Omental fat pad (tissue), 4 donors: ENCODE results near the gene PIBF1. TPM values are rescaled to one million over a fixed set of nuclear protein-coding genes. Genes with fewer than 3 reads are reported as not detected.
"Not testable (repeated sequence)": the region's sequence is repeated elsewhere in the genome, so short reads cannot be mapped to it uniquely, and the experiment has no call there.

ENCODE experiments used
- ATAC-seq: fragments of 150-250 bp; one replicate; pipeline ENCODE4 v1.9.1; 2016; ENCODE audit warnings: mild to moderate bottlenecking, moderate library complexity; ENCODE audit not compliant: low FRiP score
- DNase-seq: peaks from one replicate; pipeline ENCODE4 v3.0.0-alpha.2; 2019; ENCODE audit warnings: low spot score
- CTCF ChIP-seq, 3 donors: fragments of 450-650 bp; IDR thresholded peaks; one replicate each; pipeline ENCODE4 v1.5.1; 2016 to 2017; ENCODE audit warnings: antibody characterized with exemption in 3 of 3, mild to moderate bottlenecking in 3 of 3, moderate library complexity in 2 of 3
- total RNA-seq, 4 donors: library from RNA; depleted of rRNA; stranded (reverse); fragments of >200 nt; gene quantifications; one replicate each; pipeline ENCODE4 v1.1.0, GENCODE V29; 2016

The PIBF1 gene
- total RNA-seq, 4 donors from 2014 or later: 12.0 to 25.2 (median 14.8) TPM

GRCh38 chr13:72896869-72897268 lies 114.9 kb downstream of the PIBF1 start:
- no peak for TF ChIP-seq CTCF (IDR thresholded peaks at IDR 0.05)
- no peak for DNase-seq
- no peak for ATAC-seq

GRCh38 chr13:72901546-72901945 lies 119.6 kb downstream of the PIBF1 start:
- DNase-seq, ATAC-seq: not testable (repeated sequence)

- ATAC-seq: no peak
- no peak for DNase-seq
- no peak for TF ChIP-seq CTCF (IDR thresholded peaks at IDR 0.05)
Observed at GRCh38 chr13:72908416-72908815, 126.5 kb downstream of the PIBF1 start.

- ATAC-seq (no peak), DNase-seq (no peak)
- no peak for TF ChIP-seq CTCF (IDR thresholded peaks at IDR 0.05)
Observed at GRCh38 chr13:72911981-72912380, 130.0 kb downstream of the PIBF1 start.

GRCh38 chr13:72920097-72920496 lies 138.2 kb downstream of the PIBF1 start:
- no peak for TF ChIP-seq CTCF (IDR thresholded peaks at IDR 0.05)
- ATAC-seq: no peak
- no peak for DNase-seq

GRCh38 chr13:72931311-72931710 lies 149.4 kb downstream of the PIBF1 start:
- ATAC-seq: no peak

GRCh38 chr13:72932250-72932649 lies 150.3 kb downstream of the PIBF1 start:
- ATAC-seq: no peak
- no peak for TF ChIP-seq CTCF (IDR thresholded peaks at IDR 0.05)

More at GRCh38 chr13:72931311-72931710, 149.4 kb downstream of the PIBF1 start:
- DNase-seq: no peak
- TF ChIP-seq CTCF (IDR thresholded peaks at IDR 0.05): no peak

GRCh38 chr13:72946267-72946666 lies 164.3 kb downstream of the PIBF1 start:
- not testable (repeated sequence) for DNase-seq, ATAC-seq

More at GRCh38 chr13:72932250-72932649, 150.3 kb downstream of the PIBF1 start:
- no peak for DNase-seq
